Measurements from ENCODE around the gene DMRTA2.

The DMRTA2 gene

DNA sequence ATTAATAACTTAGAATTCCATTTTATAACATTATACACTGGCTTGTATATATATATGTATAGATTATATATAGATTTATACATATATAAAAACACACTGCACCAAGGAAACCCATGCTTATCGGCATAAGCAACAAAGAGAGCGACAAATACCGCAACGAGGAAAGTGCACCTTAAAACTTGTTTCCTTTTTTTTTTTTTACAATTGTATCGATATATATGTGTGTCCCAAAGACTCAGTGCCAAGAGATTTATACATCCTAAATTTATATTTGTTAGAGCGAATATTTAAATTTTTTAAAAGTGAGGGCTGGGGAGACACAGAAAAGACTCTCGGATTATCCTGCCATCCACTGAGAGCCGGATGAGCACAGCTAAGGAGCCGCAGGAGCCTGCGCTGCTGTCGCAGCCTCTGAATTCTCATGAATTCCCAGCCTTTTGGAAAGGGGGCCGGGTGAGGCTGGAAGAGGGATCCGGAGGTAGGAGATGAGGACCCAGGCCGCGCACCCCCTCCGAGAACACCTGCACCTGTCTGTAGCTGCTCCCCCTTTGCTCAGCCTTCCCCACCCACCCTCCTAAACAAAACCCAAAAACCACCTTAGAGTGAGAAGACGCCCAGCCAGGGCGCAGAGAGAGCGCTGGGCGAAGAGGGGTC is 5.2 kb downstream of the DMRTA2 start:
- Histone ChIP-seq H3K27me3 (ENCODE audit: low read length) (no peaks in the 10 kb centered on the region), H3K9ac (ENCODE audit: low read length) (no peak overlapping the region), H3K9me2 (replicated peaks; ENCODE audit: insufficient read depth, low read length) (no peaks in the 10 kb centered on the region)

GRCh38 chr1:50417507-50417906 is 5.7 kb downstream of the DMRTA2 start:
- Histone ChIP-seq H3K4me3 (ENCODE audit: insufficient read depth, low read length, poor library complexity, severe bottlenecking) (no peak overlapping the region), H3K27me3 (ENCODE audit: low read length) (no peaks in the 10 kb centered on the region)

More for the DNA sequence above, 5.2 kb downstream of the DMRTA2 start:
- TF ChIP-seq EZH2phosphoT487 (conservative IDR thresholded peaks at IDR 0.05; ENCODE audit: low read length) (no peak), CTCF (IDR thresholded peaks at IDR 0.05; ENCODE audit: insufficient read depth, low read length, poor library complexity, severe bottlenecking) (no peak)
- no peak overlapping the region for H3K4me2 ChIP-seq (ENCODE audit: low read depth, low read length, poor library complexity, severe bottlenecking)
- no peak overlapping the region for H3K27ac ChIP-seq (ENCODE audit: low read depth, low read length)
- H3K4me3 ChIP-seq (ENCODE audit: insufficient read depth, low read length, poor library complexity, severe bottlenecking), result no peak overlapping the region
- no peaks in the 10 kb centered on the region for H3K79me2 ChIP-seq (ENCODE audit: insufficient read depth, low read length)
- H3K9me3 ChIP-seq (ENCODE audit: insufficient read depth, low read length), result no peaks in the 10 kb centered on the region
- H3K36me3 ChIP-seq (ENCODE audit: low read length), result no peaks in the 10 kb centered on the region
- no peaks in the 10 kb centered on the region for H3F3A ChIP-seq (ENCODE audit: insufficient read depth)
- H4K20me1 ChIP-seq (ENCODE audit: low read depth, low read length), result no peaks in the 10 kb centered on the region
- H2AFZ ChIP-seq (ENCODE audit: low read depth, low read length, severe bottlenecking), result no peak overlapping the region

GRCh38 chr1:50416553-50417453 is 6.4 kb downstream of the DMRTA2 start:
- no peaks in the 10 kb centered on the region for H3K9me2 ChIP-seq (replicated peaks; ENCODE audit: insufficient read depth, low read length)

More at GRCh38 chr1:50417507-50417906, 5.7 kb downstream of the DMRTA2 start:
- Histone ChIP-seq H3K9me2 (replicated peaks; ENCODE audit: insufficient read depth, low read length) (no peaks in the 10 kb centered on the region), H3F3A (ENCODE audit: insufficient read depth) (no peaks in the 10 kb centered on the region), H3K36me3 (ENCODE audit: low read length) (no peaks in the 10 kb centered on the region), H3K27ac (ENCODE audit: low read depth, low read length) (no peak overlapping the region), H3K4me2 (ENCODE audit: low read depth, low read length, poor library complexity, severe bottlenecking) (no peak overlapping the region), H2AFZ (ENCODE audit: low read depth, low read length, severe bottlenecking) (no peak overlapping the region), H3K9ac (ENCODE audit: low read length) (no peak overlapping the region), H4K20me1 (ENCODE audit: low read depth, low read length) (no peaks in the 10 kb centered on the region), H3K9me3 (ENCODE audit: insufficient read depth, low read length) (no peaks in the 10 kb centered on the region), H3K79me2 (ENCODE audit: insufficient read depth, low read length) (no peaks in the 10 kb centered on the region)
- TF ChIP-seq EZH2phosphoT487 (conservative IDR thresholded peaks at IDR 0.05; ENCODE audit: low read length), result no peak
- TF ChIP-seq CTCF (IDR thresholded peaks at IDR 0.05; ENCODE audit: insufficient read depth, low read length, poor library complexity, severe bottlenecking), result no peak

More at GRCh38 chr1:50416553-50417453, 6.4 kb downstream of the DMRTA2 start:
- H4K20me1 ChIP-seq (ENCODE audit: low read depth, low read length), result no peaks in the 10 kb centered on the region
- no peaks in the 10 kb centered on the region for H3K36me3 ChIP-seq (ENCODE audit: low read length)
- no peaks in the 10 kb centered on the region for H3K27me3 ChIP-seq (ENCODE audit: low read length)
- TF ChIP-seq EZH2phosphoT487 (conservative IDR thresholded peaks at IDR 0.05; ENCODE audit: low read length), result no peak
- TF ChIP-seq CTCF (IDR thresholded peaks at IDR 0.05; ENCODE audit: insufficient read depth, low read length, poor library complexity, severe bottlenecking), result no peak
- H2AFZ ChIP-seq (ENCODE audit: low read depth, low read length, severe bottlenecking), result no peak overlapping the region
- no peak overlapping the region for H3K9ac ChIP-seq (ENCODE audit: low read length)
- no peaks in the 10 kb centered on the region for H3K9me3 ChIP-seq (ENCODE audit: insufficient read depth, low read length)
- H3F3A ChIP-seq (ENCODE audit: insufficient read depth), result no peaks in the 10 kb centered on the region
- H3K79me2 ChIP-seq (ENCODE audit: insufficient read depth, low read length), result no peaks in the 10 kb centered on the region
- no peak overlapping the region for H3K4me3 ChIP-seq (ENCODE audit: insufficient read depth, low read length, poor library complexity, severe bottlenecking)
- H3K27ac ChIP-seq (ENCODE audit: low read depth, low read length), result no peak overlapping the region
- H3K4me2 ChIP-seq (ENCODE audit: low read depth, low read length, poor library complexity, severe bottlenecking), result no peak overlapping the region

All from SU-DHL-6 (cell line).